ENCODE data around the gene SYT6.

The SYT6 gene

DNA sequence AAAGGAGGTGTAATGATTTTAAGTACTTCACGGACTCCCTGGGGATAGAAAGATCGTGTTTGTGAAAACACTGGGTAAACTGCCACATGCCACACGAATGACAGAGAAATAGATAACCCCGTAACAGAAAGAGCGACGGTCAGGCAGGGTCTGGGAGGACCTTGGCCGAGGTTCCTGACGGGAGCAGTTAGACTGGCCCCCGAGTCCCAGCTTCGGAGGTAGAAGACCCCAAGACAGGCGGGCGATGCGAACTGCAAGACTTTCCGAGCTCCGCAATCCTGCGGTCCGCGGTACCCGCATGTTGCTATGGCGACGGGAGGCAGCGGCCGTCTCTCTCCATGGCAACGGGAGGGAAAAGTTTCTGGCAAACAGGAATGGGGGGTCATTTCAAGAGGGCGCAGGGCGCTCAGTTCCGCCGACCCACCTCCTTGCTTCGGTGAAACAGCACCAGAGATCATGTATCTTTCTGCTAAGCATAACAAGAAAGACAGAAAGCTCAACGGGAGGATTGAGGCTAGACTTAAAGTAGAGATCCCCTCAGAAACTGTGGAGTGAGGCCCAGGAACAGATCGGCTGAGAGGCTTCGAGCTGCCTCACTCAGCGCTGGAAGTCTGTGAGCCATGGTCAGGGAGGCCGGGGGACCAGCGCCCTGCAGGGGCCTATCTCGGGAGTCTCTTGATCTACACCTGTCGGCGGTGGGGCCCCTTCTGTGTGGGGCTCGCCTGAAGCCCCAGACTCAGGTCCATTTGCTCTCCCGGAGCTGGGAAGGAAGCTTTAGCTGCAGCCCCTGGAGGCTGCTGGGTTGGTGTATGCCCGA is 685 bp upstream of the SYT6 start:
- DNase-seq, result peak; percentile 25 to 70

DNA sequence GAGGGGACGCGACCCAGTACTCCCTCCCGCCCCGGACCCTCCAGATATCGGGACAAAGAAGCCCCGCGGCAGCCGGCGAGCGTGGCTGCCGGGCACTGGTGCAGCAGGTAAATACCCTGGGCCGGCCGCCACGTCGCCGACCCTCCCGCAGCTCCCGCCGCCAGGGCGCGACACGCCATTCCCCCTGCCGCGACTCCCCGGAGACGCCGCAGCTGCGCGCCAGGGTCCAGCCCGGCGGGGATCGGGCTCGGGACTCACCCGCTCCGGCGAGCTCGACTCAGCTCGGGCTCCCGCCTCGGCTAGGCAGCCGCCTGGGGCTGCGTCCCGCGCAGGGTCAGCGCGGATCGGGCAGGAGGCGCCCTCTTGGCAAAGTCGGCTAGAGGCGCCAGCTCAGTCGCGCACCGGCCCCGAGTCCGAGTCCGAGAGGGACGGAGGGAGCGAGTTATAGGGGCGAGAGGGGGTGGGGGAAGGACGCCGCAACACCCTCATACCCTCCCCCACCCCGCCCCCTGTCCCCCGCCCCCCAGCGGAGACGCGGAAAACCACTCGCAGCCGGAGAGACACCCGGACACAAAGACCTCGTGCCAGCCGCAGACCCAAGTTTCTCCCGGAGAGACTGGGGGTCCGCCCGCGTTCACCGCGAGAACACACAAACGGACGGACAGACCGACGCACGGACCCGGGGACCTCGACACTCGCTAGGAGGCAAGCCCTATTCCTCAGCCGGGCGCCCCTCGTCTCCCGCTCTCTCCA is 985 bp downstream of the SYT6 start:
- peak; percentile 40 to 51 for DNase-seq

DNA sequence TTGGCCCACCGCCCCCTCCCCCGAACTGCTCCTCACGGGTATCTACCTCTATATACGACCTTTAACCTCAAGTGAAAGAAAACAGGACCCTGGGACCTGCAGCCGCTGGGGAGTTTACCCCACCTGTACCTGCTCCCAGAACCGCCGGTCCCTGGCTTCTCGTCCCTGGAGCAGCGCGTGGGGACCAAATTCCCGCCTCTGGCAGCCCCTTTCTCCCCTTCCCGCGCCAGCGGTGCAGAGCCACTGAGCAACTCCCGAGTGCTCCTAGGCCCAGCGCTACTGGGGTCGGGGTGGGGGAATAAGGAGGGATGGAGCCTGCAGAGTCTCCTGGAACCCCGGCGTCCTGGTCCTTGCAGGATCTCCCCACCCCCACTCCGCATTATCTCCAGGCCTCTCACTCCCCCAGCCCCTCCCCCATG is 1.6 kb downstream of the SYT6 start:
- no peak for DNase-seq

DNA sequence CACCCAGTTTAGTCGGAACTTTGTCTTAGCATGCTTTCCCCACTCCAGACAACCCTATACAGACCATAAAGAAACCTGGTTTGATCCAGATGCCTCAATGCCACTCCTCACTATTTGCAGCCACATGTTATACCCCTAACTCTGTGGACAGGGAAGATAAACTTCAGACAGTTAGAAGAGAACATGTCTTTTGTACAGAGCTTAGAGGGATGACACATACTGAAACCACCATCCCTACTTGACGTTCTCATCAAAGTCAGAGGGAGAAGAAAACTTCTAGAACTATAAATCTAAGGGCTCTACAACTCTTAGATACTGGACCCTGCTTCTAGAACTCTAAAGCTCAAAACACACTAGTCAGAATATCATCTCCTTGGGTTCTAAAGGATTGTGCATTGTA is 3.7 kb downstream of the SYT6 start:
- no peak for DNase-seq

DNA sequence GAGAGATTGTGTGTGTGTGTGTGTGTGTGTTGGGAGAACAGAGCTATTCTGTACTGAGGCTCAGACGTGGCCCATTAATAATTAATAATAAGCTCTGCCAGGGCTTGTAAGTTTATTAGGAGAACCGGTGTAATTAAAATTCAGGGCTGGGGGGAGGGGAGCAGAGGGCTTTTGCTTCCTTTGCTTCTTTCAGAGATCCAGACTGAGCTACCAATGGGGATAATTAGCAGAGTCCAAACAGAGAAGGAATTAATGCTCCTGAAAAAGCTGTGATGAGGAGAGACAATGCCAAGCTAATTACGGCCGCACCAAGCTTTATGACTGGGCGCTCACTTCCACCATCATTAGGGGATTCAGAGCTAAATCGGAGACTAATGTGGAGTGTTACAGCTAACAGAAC is 4.5 kb downstream of the SYT6 start:
- no peak for DNase-seq

DNA sequence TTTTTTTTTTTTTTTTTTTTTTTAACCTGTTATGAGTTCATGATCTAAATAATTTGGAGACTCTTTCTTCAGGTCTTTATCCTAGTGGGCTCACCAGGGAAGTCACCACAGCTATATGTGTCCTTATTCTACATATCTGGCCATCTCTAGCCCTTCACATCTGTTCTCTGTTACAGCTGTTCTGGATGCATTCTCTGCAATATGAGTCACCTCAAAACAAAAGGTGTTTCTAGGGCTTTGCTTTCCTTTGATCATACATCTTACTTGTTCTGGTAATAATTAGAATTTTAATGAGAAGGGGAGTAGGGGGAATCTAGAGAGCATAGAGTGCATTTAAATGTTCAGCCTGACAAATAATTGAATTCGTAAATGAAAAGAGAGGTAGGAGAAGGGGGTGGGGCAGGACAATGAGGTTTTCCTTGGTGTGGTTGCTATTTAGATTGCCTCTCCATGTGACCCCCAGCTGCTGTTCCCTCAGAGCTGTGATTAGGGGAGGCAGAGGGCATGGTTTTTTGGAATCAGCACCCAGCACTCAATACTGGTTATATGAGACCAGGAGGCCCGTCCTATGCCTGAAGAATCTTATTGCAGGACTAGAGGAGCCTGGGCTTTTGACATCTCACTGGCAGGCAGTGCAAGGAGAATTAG is 8.0 kb downstream of the SYT6 start:
- no peak for DNase-seq

DNA sequence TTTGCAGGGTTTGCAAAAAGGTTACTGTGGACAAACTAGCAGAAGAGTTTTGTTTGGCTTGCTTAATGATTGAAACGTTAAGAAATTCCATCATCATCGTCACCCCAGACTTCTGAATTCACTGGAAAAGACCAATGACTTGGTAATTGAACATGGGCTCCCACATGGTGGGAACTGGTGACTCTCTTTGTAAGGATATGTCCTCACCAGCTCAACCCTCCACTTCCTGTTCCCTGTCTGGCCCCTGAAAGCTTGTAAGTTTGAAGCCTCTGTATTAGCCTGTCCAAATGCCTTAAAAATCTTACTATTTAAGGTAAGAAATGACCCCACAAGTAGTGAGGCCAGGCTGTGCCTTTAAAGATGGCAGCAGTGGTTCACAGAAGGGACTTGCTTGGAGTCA is 9.7 kb downstream of the SYT6 start:
- no peak for DNase-seq

DNA sequence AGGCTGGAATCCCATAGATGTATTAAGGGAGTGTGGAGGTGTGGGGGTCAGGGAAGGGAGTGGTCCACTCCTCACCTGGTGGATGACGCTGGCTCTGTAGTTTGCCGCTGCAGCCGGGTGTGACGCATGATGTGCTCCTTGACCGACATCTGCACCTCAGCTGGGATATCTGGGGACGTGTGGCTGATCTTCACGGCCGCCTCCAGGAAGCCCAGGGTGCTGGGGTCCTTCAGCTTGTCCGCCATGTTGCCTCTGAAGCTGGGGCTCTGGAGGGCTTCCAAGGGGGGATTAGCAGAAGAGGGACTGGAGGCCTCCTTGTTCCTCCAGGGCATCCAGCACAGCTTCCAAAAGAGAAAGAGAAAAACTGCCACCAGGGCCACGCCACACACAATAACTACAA is 14.1 kb downstream of the SYT6 start:
- no peak for DNase-seq

DNA sequence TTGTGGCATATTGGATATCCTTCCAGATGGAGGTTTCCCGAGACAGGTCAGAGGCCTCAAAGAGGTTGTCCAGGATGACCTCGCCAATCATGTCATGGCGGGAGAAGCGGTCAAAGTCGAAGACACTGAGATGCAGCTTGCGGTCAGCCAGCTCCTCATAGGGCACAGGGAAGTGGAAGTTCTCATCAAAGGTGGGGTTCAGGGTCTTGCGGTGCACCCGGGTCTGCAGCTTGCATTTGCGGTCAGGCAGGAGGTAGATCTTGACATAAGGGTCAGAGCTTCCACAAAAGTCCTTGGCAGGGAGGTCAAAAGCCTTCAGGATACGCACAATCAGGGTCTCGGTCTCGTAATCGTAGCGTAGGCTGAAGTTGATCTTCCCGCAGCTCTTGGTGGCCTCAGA is 16.2 kb downstream of the SYT6 start:
- DNase-seq, result no peak

- no peak for DNase-seq
Observed at GRCh38 chr1:114135786-114136185, 17.9 kb downstream of the SYT6 start.

GRCh38 chr1:114134518-114134917 is 19.2 kb downstream of the SYT6 start:
- DNase-seq, result no peak

DNA sequence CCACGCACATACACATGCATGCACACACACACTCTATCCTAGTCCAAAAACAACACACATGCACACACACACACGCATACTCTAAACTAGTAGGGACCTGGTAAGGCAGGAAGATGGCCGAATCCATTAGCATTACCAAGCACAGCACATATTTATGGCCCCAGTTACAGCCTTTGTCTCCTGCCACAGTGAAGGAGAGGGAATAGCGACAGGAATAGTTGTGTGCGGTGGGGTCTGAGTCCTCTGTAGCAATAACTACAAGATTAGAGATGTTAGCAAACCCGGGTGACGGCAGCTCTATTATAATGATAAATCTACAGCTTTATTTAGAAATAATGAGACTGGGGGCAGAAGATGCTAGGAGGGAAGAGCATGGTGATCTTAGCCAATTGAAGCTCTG is 20.5 kb downstream of the SYT6 start:
- no peak for DNase-seq

GRCh38 chr1:114131526-114132220 is 22.0 kb downstream of the SYT6 start:
- no peak for DNase-seq

DNA sequence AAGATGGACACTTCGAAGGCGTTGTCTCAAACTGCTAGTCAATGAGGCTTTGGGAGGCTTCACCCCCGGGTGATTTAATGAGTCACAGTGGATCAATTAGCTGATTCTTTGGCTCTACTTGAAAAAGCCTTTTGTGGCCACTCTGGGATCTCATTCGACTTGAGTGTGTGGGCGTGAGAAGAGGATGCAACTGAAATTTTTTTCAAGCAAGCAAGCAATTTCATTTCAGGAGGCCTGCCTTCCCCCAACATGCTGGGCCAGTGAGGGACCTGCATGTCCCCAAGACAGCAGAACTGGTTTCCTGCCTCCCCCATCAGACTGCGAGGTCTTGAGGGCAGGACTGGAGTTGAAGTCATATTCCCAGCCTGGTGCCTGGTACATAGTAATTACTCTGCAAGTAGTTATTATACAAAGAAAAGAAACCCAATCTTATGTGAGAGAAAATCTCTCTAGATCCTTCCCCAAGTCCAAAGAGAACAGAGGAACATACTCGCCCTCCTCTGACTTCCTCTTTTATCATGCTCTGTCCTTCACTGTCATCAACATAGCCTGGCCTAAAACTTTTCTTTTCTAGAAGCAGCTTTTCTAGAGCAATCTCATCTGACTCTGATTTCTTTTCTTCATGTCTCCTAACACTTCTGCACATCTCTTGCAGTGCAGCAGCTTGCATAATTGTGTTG is 22.7 kb downstream of the SYT6 start:
- no peak for DNase-seq

DNA sequence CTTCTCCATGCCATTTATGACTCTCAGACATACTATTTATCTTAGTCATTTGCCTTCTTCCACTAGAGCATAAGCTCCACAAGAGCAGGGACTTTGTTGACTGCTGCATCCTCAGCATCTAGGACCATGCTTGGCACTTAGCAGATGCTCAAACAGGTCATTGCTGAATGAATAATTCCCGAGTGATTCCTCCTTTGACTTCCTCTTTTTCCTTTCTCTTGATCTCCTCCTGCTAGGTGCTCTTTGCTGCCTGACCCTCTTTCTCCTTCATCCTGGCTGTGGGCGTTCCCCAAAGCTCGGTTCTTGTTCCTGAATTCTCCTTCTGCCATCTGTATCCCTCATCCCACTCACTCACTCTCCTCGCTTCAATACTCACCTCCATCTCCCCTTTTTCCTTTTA is 23.5 kb downstream of the SYT6 start:
- no peak for DNase-seq

DNA sequence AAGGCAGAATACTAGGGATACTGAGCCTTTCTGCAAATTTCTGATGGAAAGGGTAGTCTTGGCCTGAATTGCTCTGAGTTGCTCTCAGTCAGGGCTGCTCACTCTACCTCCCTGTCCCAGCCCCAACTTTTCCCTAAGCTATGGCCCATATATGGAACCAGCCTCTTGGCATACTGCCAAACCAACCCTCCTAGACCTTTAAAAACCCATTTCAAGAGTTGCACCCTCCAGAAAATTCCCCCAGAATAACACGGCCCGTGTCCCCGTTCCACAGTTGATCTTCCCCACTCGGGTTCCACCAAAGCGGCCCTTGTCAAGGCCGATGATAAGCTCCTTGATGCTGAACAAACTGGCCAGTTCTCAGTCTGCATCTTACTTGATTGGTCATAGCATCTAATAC is 25.4 kb downstream of the SYT6 start:
- DNase-seq, result no peak

DNA sequence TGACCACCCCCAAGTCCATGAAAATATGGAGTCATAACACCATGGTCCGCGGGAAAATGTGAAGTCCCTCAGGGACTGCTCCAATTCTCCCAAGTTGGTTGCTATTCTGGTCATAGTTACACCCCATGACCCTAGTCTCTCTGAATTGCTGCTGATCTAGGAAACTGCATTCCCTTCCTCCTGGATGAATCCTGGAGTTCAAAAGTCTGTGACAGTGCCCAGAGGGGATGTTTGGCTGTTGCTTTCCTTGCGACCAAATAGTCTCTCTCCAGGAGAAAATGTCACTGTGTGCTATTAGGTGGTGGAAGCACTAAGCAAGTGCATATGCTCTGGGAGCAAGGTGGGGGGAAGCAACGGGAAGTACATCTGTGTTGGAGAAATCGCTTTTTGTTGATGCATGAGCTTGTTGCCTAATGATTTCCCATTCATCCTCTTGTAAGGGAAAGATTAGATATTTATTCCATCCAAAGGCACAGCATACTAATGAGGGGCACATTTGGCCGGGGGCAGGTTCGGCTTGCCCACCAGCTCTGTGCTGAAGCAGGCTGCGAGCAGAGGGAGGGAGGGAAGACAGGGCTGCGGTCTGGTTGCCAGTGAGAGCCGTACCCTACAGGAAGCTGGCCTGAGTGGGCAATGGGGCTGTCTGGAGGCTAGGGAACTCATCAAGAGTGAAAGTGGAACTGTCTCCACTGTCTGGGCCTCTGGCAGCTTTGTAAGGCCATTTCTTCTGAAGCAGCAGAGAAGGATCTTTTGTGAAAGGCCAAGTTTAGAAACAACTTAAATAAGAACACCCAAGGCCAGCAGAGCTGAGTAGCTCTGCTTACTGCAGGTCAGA is 27.2 kb downstream of the SYT6 start:
- DNase-seq, result no peak

- no peak for DNase-seq
Observed at GRCh38 chr1:114124644-114125043, 29.0 kb downstream of the SYT6 start.

DNA sequence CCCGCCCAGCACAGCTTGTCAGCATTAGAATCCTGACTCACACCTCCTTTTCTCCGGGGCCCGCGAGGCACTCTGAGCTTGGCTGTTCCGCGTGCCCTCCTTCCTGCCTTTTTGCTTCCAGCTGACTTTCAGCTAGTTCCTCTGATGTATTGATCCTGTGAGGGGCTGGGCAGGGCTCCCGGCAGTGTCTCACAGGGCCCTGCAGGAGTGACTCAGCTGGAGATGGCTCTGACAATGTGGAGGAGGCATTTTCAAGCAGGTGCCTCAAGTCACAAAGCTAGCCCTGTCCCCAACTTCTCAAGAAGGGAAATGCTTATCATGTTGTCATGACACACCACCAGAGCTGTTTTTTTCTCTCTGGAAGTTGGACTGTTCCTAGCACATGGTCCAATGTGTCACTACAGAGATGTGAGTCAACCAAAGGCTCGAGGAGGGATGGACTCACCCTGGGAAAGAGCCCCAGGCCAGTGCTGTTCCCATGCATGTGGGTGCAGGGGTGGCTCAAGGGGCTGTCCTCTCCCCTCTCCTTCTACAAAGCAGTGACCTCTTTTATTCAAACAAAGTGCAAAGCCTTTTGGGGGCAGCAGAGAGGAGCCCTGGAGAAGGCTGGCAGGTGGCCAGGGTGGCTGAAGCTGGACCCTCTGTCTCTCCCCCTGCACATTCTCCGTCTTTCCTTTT is 30.6 kb downstream of the SYT6 start:
- peak in 1 of 2 experiments; percentile 5 for DNase-seq

DNA sequence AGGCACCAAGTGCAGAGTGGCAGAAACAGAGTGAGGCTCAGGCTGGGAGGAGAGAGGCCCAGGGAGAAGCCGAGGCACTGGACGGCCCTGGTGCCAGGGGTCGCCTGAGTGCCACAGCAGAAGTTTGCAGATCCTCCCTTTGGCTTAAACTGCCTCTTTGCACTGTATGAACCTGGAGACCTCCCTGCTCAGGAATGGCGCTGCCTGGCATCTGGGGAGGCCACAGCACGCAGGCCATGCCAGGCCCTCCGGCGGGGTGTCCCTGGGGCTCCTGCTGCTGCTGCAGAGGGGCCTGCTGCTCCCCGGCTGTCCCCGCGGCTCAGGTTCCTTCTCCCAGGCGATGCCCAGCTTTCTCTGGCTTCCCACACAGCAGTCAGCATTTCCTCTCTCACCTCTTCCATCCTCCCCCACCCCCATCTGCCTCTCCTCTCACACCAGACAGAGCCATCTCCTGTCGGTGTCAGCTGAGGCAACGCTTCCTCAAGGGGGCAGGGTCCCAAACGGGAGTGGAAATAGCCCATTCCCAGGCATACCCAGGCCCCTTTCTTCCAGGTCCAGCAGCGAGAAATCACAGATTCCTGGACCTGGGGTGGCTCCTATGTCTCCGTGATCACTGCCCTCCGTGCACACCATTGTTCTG is 35.2 kb downstream of the SYT6 start:
- peak in 1 of 2 experiments; percentile 11 for DNase-seq

DNA sequence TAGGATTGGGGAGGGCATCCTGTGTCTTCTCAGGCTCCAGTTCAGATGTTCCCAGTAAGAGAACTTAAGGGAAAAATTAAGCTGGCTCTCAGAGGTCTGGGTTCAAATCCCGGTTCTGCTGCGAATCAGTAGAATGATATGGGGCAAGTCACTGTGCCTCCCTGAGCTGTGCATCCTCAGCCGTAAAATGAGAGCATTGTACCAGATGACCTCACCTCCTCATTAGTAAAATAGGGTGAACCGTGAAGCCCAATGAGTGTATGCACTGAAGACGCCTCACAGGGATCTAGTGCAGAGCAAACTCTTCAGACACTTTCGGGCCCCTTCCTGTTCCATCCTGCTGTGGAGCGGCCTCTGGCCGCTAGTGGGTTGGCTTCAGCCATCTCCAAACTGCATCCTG is 36.0 kb downstream of the SYT6 start:
- DNase-seq, result no peak

Measured in NCI-H524 (cell line).